HG03432 (cell line): ENCODE results near the gene VPS11.

Experiments used
- ATAC-seq: cut with Tn5 transposase; IDR thresholded peaks from one replicate; pipeline ENCODE4 v1.9.1; 2021; ENCODE audit warnings: mild to moderate bottlenecking, moderate library complexity; ENCODE audit not compliant: unreplicated experiment

VPS11 gene

GRCh38 chr11:119118227-119118626 is 50.6 kb downstream of the VPS11 start:
- no peak for ATAC-seq

DNA sequence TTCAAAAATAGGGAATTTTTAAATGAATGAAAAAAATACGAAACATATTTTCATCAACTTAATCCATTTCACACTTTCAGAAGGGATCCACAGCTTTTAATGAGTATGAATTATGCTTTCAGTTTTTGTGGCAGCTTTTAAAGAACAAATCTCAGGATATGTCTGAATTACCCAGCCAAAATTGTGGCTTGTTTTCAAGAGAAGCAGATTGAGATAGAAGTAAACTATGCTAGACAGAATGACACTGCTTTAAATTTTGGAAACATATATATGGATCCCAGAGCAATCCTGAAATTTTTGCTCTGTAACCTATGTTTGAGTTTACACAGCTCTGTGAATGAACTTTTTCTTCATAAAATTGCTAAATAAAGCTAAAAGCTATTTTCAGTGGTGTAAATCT is 51.3 kb downstream of the VPS11 start:
- no peak for ATAC-seq

GRCh38 chr11:119120639-119121007 is 53.0 kb downstream of the VPS11 start:
- no peak for ATAC-seq

DNA sequence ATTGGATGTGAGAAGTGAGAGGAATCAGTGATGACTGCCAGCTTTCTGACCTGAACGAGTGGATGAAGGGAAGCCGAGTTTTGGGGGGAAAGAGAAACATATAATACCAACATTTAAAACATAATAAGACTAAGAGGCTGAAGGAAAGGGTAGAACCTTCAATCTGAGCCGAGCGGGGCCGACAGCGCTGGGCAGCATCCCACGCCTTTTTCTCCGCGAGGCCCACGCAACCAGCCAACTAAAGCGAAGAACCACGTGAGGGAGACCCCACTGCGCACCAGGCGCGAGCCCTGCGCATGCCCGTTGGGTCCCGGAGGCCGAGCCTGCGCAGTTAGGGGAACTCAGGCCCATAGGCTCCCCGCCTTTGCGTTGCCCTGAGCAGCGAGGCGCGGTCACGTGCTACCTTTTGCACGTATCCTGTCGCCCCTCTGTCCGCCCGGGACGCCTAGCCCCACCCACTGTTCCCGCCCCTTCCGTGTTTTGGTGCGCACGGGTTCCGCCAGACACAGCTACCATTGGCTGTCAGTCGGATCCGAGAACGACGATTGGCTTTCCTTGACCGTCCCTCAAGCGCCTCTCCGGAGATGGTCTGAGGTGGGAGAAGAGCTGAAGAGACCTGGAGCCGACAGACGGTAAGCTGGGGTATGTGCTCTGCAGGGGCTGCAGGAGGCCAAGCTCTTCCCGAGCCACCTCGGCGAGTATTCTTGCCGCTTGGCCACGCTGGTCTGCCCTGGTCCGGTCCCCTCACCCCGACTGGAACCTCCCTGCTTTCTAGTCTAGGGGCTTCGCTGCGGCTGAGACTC is 53.6 kb downstream of the VPS11 start, which contains the start of gene HINFP:
Gene HINFP (plus strand): TSS at position 573 of the 803 bp plus-strand sequence. CDS start 5,365 bp downstream, outside the sequence.
- peak; percentile 96 for ATAC-seq

DNA sequence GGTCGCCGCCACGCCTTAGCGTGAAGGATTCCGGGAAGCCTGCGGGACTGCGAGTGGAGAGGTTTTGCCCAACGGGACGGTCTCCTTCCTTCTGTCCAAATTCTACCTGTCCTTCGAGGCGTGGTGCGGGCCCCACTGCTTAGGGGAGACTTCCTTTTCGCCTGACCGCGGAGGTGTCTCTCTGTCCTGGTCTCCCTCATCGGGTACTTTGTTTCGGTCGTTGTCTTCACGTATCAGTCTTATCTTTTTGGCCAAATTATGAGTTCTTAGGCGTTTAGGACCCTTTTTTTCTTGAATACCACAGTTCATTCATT is 54.1 kb downstream of the VPS11 start:
- ATAC-seq = no peak

DNA sequence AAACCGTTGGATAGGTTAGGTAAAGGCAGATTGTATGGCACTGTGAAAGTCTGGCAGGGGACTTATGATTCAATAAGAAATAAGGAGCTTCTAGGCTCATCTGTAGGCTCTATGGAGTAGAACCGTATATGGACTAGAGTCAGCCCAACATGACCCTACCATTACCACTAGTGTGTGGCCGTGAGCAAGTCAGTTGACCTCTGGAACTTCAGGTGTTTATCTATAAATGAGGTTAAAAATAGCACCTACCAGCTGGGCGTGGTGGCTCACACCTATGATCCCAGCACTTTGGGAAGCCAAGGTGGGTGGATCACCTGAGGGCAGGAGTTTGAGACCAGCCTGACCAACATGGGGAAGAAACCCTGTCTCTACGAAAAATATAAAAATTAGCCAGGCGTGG is 58.2 kb downstream of the VPS11 start:
- ATAC-seq = no peak

GRCh38 chr11:119126675-119127268 is 59.2 kb downstream of the VPS11 start:
- no peak for ATAC-seq

DNA sequence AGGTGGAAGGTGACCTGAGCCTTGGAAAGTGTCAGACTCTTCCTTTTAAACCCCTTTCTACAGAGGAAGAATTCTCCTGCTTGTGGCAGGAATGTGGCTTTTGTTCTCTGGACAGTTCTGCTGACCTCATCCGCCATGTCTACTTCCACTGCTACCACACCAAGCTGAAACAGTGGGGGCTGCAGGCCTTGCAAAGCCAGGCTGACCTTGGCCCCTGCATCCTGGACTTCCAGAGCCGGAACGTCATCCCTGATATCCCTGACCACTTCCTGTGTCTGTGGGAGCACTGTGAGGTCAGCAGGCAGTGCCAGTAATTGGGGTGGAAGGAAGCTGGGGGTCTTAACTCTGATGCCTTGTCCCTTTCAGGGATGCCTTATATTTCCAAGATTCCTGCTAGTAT is 63.0 kb downstream of the VPS11 start:
- no peak for ATAC-seq
